K562 (cell line): ENCODE results near the gene DNAAF3. TPM values are rescaled to one million over a fixed set of nuclear protein-coding genes. Genes with fewer than 3 reads are reported as not detected.
A peak's percentile ranks its signal among the peaks of the same experiment; 100 is the strongest.

ENCODE experiments used
- CREM ChIP-seq: IDR thresholded peaks from 2 replicates; pipeline ENCODE4 v1.6.1; 2014; ENCODE audit warnings: antibody characterized with exemption, low read depth
- ELF1 ChIP-seq: fragments of 200-800 bp; sonication (Bioruptor generic); IDR thresholded peaks from 2 replicates; pipeline ENCODE4 v1.6.1; 2016; ENCODE audit warnings: missing genetic modification characterization, missing compliant biosample characterization
- ESRRB ChIP-seq: fragments of 250-450 bp; sonication (Bioruptor Pico); IDR thresholded peaks from 2 replicates; pipeline ENCODE4 v1.5.0; 2020; ENCODE audit warnings: mild to moderate bottlenecking, moderate library complexity, borderline replicate concordance
- ETS1 ChIP-seq: conservative IDR thresholded peaks from 2 replicates; pipeline ENCODE4 v1.6.1; 2011; ENCODE audit warnings: low read depth, mild to moderate bottlenecking, low read length; ENCODE audit not compliant: control insufficient read depth
- ETS2 ChIP-seq: IDR thresholded peaks from 2 replicates; pipeline ENCODE4 v1.6.1; 2016; ENCODE audit warnings: borderline replicate concordance, missing genetic modification characterization, mild to moderate bottlenecking, moderate library complexity, missing compliant biosample characterization; ENCODE audit not compliant: poor library complexity, severe bottlenecking
- KDM1A ChIP-seq, 2 experiments: fragments of 450-650 bp; IDR thresholded peaks; 2 replicates each; pipeline ENCODE4 v1.6.1; 2016; ENCODE audit warnings: mild to moderate bottlenecking in 2 of 2
- KLF6 ChIP-seq: fragments of 250-450 bp; sonication (Bioruptor Pico); IDR thresholded peaks from 2 replicates; pipeline ENCODE4 v1.4.0; 2020; ENCODE audit warnings: mild to moderate bottlenecking, moderate library complexity, borderline replicate concordance
- LCOR ChIP-seq: sonication (generic); formaldehyde crosslinking; IDR thresholded peaks from 2 replicates; pipeline ENCODE4 v1.8.0; 2022; ENCODE audit warnings: mild to moderate bottlenecking, missing genetic modification reagents
- MAZ ChIP-seq, 2 experiments: fragments of 450-650 bp in 1 of 2; sonication (generic) in 1 of 2; formaldehyde crosslinking; IDR thresholded peaks in 1 of 2; conservative IDR thresholded peaks in 1 of 2; 2 replicates each; pipeline versions ENCODE4 v1.4.0 to v1.5.0; 2020; ENCODE audit warnings: mild to moderate bottlenecking in 1 of 2, missing genetic modification reagents in 1 of 2
- NR2C2 ChIP-seq, 2 experiments: fragments of 200-800 bp in 1 of 2; sonication (Bioruptor generic) in 1 of 2; sonication (generic) in 1 of 2; formaldehyde crosslinking in 1 of 2; IDR thresholded peaks; 2 replicates each; pipeline versions ENCODE4 v1.6.1 to v1.8.0; 2016 to 2022; ENCODE audit warnings: mild to moderate bottlenecking in 1 of 2, missing compliant biosample characterization in 1 of 2, missing genetic modification characterization in 1 of 2, missing genetic modification reagents in 1 of 2
- SIN3A ChIP-seq, 2 experiments: fragments of 150-350 bp in 1 of 2; IDR thresholded peaks; 2 replicates each; pipeline ENCODE4 v1.6.1; 2011 to 2016; ENCODE audit warnings: borderline replicate concordance in 2 of 2, low read depth in 2 of 2, low read length in 2 of 2, mild to moderate bottlenecking in 2 of 2, moderate library complexity in 2 of 2; ENCODE audit not compliant: control insufficient read depth in 1 of 2
- SMARCA4 ChIP-seq: fragments of 450-650 bp; IDR thresholded peaks from 2 replicates; pipeline ENCODE4 v1.6.1; 2016
- TEAD4 ChIP-seq, 2 experiments: sonication (generic) in 1 of 2; formaldehyde crosslinking in 1 of 2; IDR thresholded peaks; 2 replicates each; pipeline versions ENCODE4 v1.6.1 to v1.8.0; 2012 to 2022; ENCODE audit warnings: borderline replicate concordance in 1 of 2, inconsistent platforms in 1 of 2, low read length in 1 of 2, mild to moderate bottlenecking in 1 of 2, missing genetic modification reagents in 1 of 2
- ZNF143 ChIP-seq: sonication (generic); formaldehyde crosslinking; IDR thresholded peaks from 2 replicates; pipeline ENCODE4 v1.9.0; 2022; ENCODE audit warnings: mild to moderate bottlenecking, missing genetic modification reagents
- ZNF165 ChIP-seq: fragments of 250-450 bp; sonication (Bioruptor Pico); IDR thresholded peaks from 2 replicates; pipeline ENCODE4 v1.4.0; 2020; ENCODE audit warnings: borderline replicate concordance
- ZNF175 ChIP-seq: fragments of 200-800 bp; sonication (Bioruptor generic); IDR thresholded peaks from 2 replicates; pipeline ENCODE4 v1.6.1; 2016; ENCODE audit warnings: low read depth, mild to moderate bottlenecking, missing genetic modification characterization, missing compliant biosample characterization
- ZSCAN32 ChIP-seq: fragments of 450-650 bp; formaldehyde crosslinking; IDR thresholded peaks from 2 replicates; pipeline ENCODE4 v1.4.0; 2020; ENCODE audit warnings: mild to moderate bottlenecking, moderate library complexity
- polyA plus RNA-seq, 8 experiments: library from polyadenylated mRNA; depleted of rRNA in 4 of 8; stranded (reverse) in 5 of 8; unstranded in 3 of 8; fragments of >200 nt; fragmentation: Nextera tagmentation in 2 of 8; fragmentation: Illumina TruSeq in 1 of 8; extraction: Ambion mirVana in 2 of 8; extraction: Trizol in 1 of 8; gene quantifications; 2 replicates each; pipeline versions ENCODE4 v1.2.1 to v1.2.3, GENCODE V29; 2011 to 2014; ENCODE audit warnings: inconsistent platforms in 1 of 8, missing spikeins in 1 of 8
- total RNA-seq, 7 experiments: library from RNA; depleted of rRNA in 6 of 7; stranded (reverse); fragments of >200 nt in 6 of 7; fragmentation: Illumina TruSeq in 2 of 7; extraction: Trizol in 2 of 7; gene quantifications; 2 replicates each; pipeline versions ENCODE4 v1.2.1 to v1.2.3, GENCODE V29; 2011 to 2021; ENCODE audit warnings: low replicate concordance in 1 of 7
- TF ChIP-seq, protein P1 (sequence below): fragments of 250-450 bp; sonication (Bioruptor Pico); IDR thresholded peaks from 2 replicates; pipeline ENCODE4 v1.4.0; 2020; ENCODE audit warnings: mild to moderate bottlenecking, moderate library complexity
- TF ChIP-seq, protein P2 (sequence below), 2 experiments: fragments of 200-800 bp in 1 of 2; sonication (Bioruptor generic) in 1 of 2; sonication (generic) in 1 of 2; formaldehyde crosslinking in 1 of 2; IDR thresholded peaks in 1 of 2; conservative IDR thresholded peaks in 1 of 2; 2 replicates each; pipeline versions ENCODE4 v1.5.0 to v1.6.1; 2016 to 2020; ENCODE audit warnings: missing compliant biosample characterization in 1 of 2, missing genetic modification characterization in 1 of 2, missing genetic modification reagents in 1 of 2

Gene DNAAF3
- total and polyA plus RNA-seq, 9 of the 15 experiments (the other 6 are each of a cell fraction or from before 2014, with no cell fraction given): 21.6 to 61.5 (median 43.0) TPM

DNA sequence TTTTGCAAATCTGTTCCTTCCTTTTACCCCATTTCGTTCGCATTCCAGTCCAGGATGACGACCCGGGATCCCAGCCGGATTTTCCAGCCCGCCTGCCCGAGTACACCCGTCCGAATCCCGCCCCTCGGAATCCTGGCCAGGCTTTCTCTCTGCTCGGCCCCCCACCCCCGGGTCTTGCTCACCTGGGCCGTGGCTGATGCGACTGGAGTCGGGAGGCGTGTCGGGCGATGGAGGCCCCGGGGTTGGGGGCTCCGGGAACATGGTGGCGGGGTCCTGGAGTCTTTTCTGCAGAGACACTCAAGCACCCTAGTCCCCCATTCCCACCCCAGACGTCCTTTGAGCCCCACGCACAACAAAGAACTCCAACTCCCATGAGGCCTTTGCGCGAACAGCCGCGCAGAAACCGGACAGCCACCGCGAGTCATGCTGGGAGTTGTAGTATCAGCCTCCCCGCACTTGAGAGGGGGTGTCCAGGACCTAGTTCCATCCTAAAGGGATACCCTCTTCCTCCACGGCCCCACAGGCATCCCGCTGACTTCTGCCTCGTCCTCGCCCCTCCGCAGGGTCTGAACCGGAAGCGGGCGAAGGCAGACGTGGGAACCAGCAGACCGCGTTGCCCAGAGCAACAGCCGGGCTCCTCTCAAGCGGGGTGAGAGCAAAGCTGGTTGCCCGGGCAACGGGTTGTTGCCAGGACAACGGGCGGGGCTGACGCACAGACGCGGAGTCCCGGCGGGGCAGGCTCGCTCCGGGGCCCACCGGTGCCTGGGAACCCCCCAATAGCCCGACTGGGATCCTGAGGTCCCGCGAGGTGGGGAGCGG, 12.6 kb upstream of the DNAAF3 start (continued):
- TF ChIP-seq ZNF175: peak; percentile 67; the same call in 1 of the 2 replicates
- TF ChIP-seq ETS1: peak; percentile 83
- TF ChIP-seq KLF6 (CRISPR knock-in tag): 0 out of 2 replicates have a peak, but pooled peaks have one; percentile 36
- peak; percentile 99 for TF ChIP-seq ZNF143
- TF ChIP-seq SIN3A (IDR thresholded peaks at IDR 0.05; ENCODE audit: borderline replicate concordance in 2 of 2, control insufficient read depth in 1 of 2, low read depth in 2 of 2, low read length in 2 of 2): peak in 1 of 2 experiments; percentile 14; a peak in 2 of 4 replicates
- no peak for TF ChIP-seq ETS2 (tag)
- TF ChIP-seq CREM: peak; percentile 67; the same call in 1 of the 2 replicates
- peak in 1 of 2 experiments; percentile 48; a peak in 2 of 4 replicates for TF ChIP-seq MAZ (CRISPR knock-in tag; conservative IDR thresholded peaks at IDR 0.05 in 1 of 2, IDR thresholded peaks at IDR 0.05 in 1 of 2)
- no peak for TF ChIP-seq ESRRB (CRISPR knock-in tag)
- TF ChIP-seq, protein P1, sequence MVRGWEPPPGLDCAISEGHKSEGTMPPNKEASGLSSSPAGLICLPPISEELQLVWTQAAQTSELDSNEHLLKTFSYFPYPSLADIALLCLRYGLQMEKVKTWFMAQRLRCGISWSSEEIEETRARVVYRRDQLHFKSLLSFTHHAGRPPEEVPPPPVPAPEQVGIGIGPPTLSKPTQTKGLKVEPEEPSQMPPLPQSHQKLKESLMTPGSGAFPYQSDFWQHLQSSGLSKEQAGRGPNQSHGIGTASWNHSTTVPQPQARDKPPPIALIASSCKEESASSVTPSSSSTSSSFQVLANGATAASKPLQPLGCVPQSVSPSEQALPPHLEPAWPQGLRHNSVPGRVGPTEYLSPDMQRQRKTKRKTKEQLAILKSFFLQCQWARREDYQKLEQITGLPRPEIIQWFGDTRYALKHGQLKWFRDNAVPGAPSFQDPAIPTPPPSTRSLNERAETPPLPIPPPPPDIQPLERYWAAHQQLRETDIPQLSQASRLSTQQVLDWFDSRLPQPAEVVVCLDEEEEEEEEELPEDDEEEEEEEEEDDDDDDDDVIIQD (CRISPR knock-in tag): no peak
- TF ChIP-seq KDM1A (IDR thresholded peaks at IDR 0.05): peak in 1 of 2 experiments; percentile 33; a peak in 1 of 4 replicates
- no peak for TF ChIP-seq SMARCA4
- no peak for TF ChIP-seq ZNF165 (CRISPR knock-in tag)
- TF ChIP-seq, protein P2, sequence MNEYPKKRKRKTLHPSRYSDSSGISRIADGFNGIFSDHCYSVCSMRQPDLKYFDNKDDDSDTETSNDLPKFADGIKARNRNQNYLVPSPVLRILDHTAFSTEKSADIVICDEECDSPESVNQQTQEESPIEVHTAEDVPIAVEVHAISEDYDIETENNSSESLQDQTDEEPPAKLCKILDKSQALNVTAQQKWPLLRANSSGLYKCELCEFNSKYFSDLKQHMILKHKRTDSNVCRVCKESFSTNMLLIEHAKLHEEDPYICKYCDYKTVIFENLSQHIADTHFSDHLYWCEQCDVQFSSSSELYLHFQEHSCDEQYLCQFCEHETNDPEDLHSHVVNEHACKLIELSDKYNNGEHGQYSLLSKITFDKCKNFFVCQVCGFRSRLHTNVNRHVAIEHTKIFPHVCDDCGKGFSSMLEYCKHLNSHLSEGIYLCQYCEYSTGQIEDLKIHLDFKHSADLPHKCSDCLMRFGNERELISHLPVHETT (CRISPR knock-in tag; conservative IDR thresholded peaks at IDR 0.05 in 1 of 2, IDR thresholded peaks at IDR 0.05 in 1 of 2): 0 out of 4 replicates have a peak, but pooled peaks of 1 of the 2 experiments have one; percentile 42
- TF ChIP-seq ELF1 (tag): peak; percentile 51
- peak; percentile 37; the same call in 1 of the 2 replicates for TF ChIP-seq TEAD4 (IDR thresholded peaks at IDR 0.05; ENCODE audit: low read length)
- TF ChIP-seq TEAD4 (CRISPR knock-in tag; IDR thresholded peaks at IDR 0.05; ENCODE audit: borderline replicate concordance): no peak
- no peak for TF ChIP-seq ZSCAN32
- 0 out of 2 replicates have a peak, but pooled peaks have one; percentile 56 for TF ChIP-seq LCOR (CRISPR knock-in tag)
- TF ChIP-seq NR2C2 (CRISPR knock-in tag; IDR thresholded peaks at IDR 0.05): peak; percentile 6; the same call in 1 of the 2 replicates
- peak; percentile 35; the same call in 1 of the 2 replicates for TF ChIP-seq NR2C2 (tag; IDR thresholded peaks at IDR 0.05)
